HG02981 (cell line): ENCODE results near the gene GALNT2.

Experiments used
- ATAC-seq: cut with Tn5 transposase; IDR thresholded peaks from one replicate; pipeline ENCODE4 v1.9.1; 2021; ENCODE audit warnings: mild to moderate bottlenecking, moderate library complexity; ENCODE audit not compliant: unreplicated experiment

The GALNT2 gene

DNA sequence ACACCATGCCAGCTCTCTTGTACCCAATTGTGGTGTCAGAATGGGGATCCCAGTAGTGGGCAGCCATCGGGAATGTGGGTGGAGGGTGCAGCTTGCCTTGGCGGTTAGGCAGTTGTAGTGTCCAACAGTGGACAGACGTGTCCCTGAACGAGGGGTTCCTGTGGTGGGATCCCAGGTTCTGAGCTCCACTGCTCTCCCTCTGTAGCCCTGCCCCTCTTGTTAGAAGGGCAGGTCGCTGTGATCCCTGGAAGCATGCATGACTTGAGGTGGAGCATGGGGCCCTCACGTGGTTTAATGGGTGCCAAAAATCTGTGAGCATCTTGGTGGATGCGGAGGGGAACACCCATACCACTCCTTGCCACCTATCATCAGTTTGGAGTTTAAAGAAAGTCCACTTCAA is 4.3 kb downstream of the GALNT2 start:
- ATAC-seq, result no peak

GRCh38 chr1:230072296-230072695 is 5.3 kb downstream of the GALNT2 start:
- ATAC-seq, result no peak

DNA sequence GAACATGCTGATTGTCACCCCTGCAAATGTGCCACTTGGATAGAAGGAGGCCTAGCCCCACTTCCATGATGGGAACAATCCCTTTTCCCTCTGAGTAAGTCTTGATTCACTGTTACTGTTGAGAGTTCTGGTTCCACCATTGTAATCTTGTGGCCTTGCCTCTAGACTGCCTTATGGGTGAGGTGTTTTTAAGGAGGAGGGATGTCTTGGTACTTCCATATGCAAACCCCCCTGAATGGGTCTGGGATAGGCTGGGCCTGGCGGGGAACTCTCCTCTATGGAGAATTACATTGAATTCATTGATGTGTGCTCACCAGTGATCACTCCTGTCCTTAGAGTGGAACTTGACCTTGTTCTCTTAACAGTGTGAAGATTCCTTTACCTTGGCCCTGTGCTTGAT is 5.8 kb downstream of the GALNT2 start:
- no peak for ATAC-seq

- no peak for ATAC-seq
Measured at GRCh38 chr1:230073371-230074035, 6.5 kb downstream of the GALNT2 start.

DNA sequence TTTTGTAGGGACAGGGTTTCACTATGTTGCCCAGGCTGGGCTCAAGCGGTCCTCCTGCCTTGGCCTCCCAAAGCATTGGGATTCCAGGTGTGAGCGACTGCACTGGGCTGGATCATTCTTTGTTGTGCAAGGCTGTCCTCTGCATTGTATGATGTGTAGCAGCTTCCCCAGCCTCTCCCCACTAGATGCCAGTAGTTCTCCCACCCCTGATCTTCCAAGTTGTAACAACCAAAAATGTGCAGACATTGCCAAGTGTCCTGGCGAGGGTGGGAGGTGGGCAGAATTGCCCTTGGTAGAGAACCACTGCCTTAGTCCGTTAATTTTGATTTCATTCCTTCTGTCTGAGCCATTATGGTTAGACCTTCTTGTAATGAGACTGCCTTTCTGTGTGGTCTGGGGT is 7.2 kb downstream of the GALNT2 start:
- no peak for ATAC-seq

GRCh38 chr1:230074762-230075161 is 7.7 kb downstream of the GALNT2 start:
- no peak for ATAC-seq

DNA sequence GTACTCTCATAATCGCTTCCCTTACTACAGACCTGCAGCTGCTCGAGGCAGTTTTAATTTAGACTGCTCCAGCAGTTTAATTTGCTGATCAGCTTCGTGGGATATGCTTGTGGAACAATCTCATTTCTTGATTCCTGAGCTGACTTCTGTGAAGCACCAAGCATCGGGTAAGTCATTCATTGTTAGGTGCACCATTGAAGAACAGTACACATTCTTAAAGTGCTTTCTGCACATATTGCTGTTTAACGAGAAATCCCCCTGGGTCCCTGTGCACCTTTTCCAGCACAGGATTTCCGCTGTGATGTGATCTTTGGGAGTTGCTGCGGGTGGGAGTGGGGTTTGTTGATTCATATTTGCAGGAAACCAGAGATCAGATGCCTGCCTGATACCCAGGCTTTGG is 9.1 kb downstream of the GALNT2 start:
- no peak for ATAC-seq

DNA sequence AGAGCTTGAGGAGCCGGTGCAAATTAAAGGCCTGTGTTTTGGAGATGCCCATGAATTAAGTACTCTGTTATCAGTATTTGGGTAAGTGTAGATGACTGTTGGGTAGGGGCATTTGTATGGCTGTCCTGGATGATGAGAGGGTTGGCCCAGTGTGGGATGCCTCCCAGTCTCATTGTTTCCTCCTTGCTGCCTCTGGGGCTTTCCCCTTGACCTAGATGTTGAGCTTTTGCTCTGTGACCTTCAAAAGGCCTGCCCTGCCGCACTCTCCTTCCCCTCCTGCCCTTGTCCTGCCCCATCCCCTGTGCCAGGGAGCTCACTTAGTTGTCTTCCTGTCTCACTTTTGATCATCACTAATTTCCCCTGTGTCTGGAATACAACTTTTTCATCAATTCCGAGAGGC is 10.0 kb downstream of the GALNT2 start:
- no peak for ATAC-seq

DNA sequence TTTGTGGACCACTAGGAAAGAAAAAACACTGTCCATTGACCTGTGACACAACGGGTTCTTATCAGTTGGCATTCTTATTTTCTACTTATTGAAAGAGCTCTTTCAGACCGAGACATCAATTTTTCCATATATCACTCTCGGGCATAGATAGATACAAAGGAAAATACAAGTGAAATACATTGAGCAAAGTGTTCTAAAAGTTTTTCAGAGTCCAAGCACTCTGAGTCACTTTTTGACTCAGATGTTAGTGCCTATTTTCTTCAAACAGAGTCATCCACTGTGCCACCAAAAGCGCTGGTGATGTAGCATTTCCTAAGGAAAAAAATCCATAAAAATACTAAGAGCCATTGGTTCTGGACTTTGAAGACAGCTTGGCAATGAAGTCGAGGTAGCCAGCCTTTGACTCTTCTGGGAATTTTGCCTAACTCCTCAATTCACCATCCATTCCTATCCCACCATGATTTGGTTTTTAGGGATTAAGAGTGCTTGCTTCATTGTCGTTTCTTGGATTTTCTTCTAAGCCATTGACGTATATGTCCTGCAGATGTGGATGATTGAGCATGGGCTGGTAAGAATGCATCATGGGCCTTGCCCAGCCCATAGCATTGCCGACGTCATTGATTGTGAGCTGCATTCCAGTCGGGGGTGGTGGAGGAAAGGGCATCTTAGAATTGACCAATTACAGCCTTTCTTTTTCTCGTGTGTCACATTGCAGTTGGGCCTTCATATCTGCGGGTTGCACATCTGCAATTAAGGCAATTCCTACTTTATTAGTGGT is 10.6 kb downstream of the GALNT2 start:
- ATAC-seq, result no peak

DNA sequence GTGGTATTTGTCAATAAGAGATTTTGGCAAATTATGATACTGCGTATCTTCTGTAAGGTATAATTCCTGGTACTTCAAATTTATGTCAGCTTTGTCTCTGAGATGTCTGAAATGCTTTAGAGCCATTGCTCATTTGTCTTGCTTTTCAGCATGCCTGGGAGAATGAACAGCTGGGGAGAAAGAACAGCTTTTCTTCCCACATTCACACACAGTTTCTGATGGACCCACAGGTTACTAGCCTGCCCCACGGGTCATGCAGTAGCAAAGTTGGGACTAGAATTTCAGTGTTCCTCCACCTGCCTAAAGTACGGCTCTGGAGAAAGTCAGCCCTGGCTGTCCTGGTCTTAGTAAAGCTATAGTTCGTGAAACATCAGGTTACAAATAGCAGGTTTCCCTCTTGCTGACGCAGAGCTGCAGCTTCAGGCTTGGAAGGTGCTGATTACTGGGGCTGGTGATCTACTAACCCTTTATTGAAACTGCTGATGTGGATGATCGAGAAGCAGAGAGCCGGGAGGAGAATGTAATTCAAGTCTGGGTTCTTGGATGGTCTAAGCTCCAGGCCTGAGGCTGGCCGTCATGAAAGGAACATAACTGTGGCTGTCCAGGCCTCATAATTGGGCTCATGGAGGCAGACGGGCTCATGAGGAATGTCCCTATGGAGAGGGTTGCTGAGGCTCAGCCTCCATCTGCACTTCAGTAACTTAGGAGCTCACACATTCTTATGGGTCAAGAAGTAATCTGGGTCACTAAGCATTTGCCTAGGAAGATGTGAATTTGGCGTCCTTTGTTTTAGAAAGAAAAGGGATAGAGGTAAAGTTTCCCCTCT is 12.4 kb downstream of the GALNT2 start:
- no peak for ATAC-seq

GRCh38 chr1:230080822-230081221 is 13.8 kb downstream of the GALNT2 start:
- no peak for ATAC-seq

GRCh38 chr1:230081751-230082150 is 14.7 kb downstream of the GALNT2 start:
- no peak for ATAC-seq

- ATAC-seq, result no peak
Measured at GRCh38 chr1:230082211-230082610, 15.2 kb downstream of the GALNT2 start.

DNA sequence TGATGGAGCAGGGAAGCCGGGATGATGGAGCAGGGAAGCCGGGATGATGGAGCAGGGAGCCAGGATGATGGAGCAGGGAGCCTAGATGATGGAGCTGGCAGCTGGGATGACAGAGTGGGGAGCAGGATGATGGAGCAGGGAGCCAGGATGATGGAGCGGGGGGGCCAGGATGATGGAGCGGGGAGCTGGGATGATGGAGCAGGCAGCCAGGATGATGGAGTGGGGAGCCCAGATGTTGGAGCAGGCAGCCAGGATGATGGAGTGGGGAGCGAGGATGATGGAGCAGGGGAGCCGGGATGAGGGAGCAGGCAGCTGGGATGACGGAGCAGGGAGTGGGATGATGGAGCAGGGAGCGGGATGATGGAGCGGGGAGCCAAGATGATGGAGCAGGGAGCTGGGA is 16.0 kb downstream of the GALNT2 start:
- ATAC-seq, result no peak

DNA sequence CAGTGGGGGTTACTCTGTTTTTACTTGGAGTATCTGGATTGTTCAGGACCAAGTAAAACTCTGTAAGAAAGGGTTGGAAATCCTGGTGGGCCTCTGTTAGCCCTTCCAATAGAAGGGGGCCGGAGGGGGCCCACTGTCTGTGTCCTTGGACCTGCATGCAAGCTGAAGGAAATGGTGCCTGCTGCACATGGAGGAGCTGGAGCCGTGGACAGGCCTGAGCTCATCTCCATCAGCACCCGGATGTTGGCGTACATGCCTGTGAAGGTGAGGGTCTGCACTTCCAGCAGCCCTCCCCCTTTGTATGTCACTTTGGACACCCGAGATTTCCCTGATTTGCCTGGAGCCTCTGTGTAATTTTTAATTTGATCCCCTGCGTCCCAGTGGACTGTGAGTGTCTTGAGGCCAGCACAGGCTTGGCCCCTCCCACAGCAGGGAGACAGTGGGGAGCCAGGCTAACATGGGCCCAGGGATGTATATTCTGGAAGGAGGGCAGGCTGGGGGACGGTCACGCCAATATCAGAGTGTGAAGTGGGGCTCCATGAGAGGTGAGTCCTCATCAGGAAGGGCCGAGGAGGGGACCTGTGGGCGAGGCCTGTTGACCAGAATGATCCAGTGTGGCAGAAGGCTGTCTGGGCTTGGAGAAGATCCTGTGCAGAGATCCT is 16.8 kb downstream of the GALNT2 start:
- ATAC-seq, result no peak

DNA sequence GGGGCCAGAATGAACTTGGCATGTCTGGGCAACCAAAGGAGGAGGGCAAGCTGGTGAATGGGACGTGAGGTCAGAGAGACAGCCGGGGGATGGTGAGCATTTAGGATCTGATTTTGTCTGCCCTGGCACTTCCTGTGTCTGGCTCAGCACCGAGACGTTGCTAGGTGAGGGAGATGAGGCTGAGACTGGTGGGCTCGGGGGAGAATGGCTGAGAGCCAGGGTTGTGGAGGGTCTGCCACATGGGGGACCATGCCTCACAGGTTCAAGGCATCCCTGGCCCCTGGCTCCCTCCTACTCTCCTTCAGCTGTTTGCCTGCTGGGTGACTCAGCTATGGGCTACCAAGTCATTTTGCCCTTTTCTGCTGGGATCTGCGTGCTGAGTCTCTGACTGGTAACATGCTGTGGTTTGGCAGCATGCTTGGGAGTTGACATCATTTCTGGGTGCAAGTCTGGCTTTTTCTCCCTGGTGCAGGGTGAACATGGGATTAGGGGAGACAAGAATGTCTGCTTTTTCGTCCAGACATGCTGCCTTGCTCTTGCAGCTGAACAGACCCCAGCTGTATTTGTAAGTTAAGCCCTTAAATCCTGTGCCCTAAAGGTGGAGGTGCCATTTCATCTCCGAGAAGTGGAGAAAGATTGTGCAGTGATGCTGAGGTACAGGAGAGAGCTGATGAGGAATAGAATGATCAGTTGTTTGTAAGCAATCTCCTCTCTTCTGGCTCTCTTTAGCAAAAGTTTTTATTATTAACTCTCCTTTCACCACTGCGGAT is 17.6 kb downstream of the GALNT2 start:
- no peak for ATAC-seq

DNA sequence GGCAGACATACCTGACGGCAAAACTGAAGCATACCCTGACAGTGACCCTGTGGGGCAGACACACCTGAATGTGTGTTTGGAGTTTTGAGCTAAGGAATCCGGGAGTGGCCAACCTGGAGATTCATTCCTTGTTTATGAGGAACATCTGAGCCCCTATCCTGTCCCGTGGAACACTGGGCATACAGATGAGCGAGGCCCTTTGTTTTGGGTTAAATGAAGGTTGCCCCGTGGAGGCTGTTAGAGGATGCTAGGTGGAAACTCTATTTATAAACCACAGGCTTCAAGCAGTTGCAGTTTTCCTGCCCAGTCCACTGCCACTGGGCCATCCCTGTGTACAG is 18.1 kb downstream of the GALNT2 start:
- no peak for ATAC-seq

DNA sequence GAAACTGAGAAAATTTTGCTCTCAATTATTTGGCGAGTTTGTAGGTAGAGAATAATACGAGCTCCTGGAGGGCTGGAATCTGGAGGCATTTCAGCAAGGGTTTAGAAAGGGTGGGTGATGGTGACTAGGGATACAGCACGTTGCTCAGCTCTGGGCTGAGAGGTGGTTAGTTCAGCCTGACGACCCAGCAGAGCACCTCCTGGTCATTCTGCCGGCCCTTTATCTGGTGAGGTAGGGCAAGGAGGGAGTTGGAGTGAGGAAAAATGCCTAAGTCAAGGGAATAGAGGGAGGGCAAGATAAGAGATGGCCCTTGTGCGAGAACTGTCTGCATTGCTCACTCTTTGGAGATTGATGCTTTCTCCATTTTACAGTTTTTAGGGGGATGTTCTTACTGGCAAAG is 19.1 kb downstream of the GALNT2 start:
- no peak for ATAC-seq

DNA sequence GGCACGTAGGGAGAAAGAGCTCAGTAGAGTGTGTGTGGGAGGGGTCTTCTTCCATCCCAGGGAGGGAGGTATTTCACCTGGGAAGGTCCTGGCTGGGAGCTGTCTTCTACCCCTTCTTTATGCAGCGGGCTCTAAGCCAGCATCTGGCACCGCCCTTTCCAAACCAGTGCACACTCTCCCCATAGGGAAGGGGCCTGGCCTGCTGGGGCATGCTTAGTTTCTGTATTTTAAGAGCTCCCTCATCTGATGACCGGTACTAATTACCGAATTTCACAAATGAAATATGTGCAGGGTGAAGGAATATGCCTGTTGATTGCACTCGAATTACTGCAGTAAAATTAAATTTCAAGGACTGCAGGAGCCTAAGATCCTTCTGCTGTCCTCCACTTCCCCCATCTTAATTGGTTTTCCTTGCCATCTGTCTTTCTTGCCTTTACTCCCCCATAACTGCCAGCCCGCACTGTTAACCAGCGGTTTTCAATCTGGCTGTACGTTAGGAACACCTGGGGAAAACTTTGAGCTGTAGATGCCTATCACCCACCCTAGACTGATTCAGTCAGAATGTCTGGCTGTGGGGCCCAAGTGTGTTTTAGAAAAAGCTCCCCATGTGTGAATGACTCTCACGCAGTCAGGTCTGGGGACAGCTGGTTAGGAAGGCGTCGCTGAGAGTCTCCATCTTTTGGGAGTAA is 20.1 kb downstream of the GALNT2 start:
- no peak for ATAC-seq

GRCh38 chr1:230087717-230088105 is 20.7 kb downstream of the GALNT2 start:
- no peak for ATAC-seq
